ENCODE measurements around the gene NRARP.

DNA sequence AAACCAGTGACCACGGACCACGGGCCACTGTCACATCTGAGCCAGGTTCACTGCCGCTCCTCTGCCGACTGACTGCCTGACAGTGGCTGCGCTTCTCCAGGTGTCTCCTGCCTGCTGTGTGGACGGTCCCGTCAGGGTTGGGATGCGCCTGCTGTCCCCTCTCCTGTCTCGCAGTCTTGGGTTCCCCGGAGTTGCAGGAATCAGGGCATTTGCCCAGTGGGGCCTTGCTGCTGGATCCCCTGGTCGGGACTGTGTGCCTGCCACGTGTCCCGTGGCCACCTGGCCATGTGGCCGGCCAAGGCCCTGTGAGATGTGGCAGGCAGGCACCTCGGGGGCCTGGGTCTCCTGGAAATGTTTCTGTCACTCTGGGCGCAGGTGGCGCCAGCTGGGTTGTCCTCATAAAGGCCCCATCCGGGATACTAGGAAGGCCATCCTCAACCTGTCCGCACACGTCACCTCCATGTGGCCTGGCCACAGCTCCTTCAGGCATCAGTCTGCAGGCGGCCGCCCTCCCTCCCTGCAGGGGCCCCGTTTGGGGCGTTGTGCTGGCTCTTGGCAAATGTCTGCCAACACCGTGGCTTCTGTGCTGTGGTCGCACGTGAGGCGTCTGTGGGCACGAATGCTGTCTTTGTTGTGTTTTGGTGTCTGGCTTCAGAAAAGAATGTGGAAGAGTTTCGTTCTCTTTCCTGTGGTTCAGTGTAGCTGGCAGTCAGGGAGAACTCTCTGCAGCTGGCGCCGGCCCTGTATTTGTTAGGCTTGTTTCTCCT, 31.0 kb downstream of the NRARP start:
- TF ChIP-seq, protein P1, sequence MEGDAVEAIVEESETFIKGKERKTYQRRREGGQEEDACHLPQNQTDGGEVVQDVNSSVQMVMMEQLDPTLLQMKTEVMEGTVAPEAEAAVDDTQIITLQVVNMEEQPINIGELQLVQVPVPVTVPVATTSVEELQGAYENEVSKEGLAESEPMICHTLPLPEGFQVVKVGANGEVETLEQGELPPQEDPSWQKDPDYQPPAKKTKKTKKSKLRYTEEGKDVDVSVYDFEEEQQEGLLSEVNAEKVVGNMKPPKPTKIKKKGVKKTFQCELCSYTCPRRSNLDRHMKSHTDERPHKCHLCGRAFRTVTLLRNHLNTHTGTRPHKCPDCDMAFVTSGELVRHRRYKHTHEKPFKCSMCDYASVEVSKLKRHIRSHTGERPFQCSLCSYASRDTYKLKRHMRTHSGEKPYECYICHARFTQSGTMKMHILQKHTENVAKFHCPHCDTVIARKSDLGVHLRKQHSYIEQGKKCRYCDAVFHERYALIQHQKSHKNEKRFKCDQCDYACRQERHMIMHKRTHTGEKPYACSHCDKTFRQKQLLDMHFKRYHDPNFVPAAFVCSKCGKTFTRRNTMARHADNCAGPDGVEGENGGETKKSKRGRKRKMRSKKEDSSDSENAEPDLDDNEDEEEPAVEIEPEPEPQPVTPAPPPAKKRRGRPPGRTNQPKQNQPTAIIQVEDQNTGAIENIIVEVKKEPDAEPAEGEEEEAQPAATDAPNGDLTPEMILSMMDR (IDR thresholded peaks at IDR 0.05; ENCODE audit: low read length) = no peak
- no peak for TF ChIP-seq EZH2 (IDR thresholded peaks at IDR 0.05; ENCODE audit: borderline replicate concordance, low read length)

Measured in OCI-LY1 (cell line).